ENCODE measurements around the gene ITPR3. TPM values are rescaled to one million over a fixed set of nuclear protein-coding genes. Genes with fewer than 3 reads are reported as not detected.
A peak's percentile ranks its signal among the peaks of the same experiment; 100 is the strongest.

Gene ITPR3
- total RNA-seq, 1 experiment from 2014 or later, result 143 TPM

- H3K9me3 Mint-ChIP-seq (ENCODE audit: low read depth, unreplicated experiment), result no peaks in the 10 kb centered on the region
- peaks cover 36% of the 10 kb centered on the region for H3K4me1 Mint-ChIP-seq (ENCODE audit: low read depth, unreplicated experiment)
- no peak overlapping the region for H3K4me3 Mint-ChIP-seq (ENCODE audit: low read depth, unreplicated experiment)
- TF ChIP-seq, protein P1, sequence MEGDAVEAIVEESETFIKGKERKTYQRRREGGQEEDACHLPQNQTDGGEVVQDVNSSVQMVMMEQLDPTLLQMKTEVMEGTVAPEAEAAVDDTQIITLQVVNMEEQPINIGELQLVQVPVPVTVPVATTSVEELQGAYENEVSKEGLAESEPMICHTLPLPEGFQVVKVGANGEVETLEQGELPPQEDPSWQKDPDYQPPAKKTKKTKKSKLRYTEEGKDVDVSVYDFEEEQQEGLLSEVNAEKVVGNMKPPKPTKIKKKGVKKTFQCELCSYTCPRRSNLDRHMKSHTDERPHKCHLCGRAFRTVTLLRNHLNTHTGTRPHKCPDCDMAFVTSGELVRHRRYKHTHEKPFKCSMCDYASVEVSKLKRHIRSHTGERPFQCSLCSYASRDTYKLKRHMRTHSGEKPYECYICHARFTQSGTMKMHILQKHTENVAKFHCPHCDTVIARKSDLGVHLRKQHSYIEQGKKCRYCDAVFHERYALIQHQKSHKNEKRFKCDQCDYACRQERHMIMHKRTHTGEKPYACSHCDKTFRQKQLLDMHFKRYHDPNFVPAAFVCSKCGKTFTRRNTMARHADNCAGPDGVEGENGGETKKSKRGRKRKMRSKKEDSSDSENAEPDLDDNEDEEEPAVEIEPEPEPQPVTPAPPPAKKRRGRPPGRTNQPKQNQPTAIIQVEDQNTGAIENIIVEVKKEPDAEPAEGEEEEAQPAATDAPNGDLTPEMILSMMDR (IDR thresholded peaks at IDR 0.05; ENCODE audit: unreplicated experiment), result no peak
- no peak for DNase-seq
- peaks cover 35% of the 10 kb centered on the region for H3K36me3 Mint-ChIP-seq (ENCODE audit: insufficient read depth, unreplicated experiment)
- no peak overlapping the region for H3K27ac Mint-ChIP-seq (ENCODE audit: unreplicated experiment)
- intact Hi-C loops (cut with micrococcal nuclease; ENCODE audit: unreplicated experiment), result no loop called here
- H3K27me3 Mint-ChIP-seq (ENCODE audit: unreplicated experiment), result no peaks in the 10 kb centered on the region
- BruUV-seq (replicated peaks), result no TSS peak
- CTCF ChIA-PET, result interaction anchor here (0.7 kb wide), 1 partner anchor 1149 kb away, joined by 5 read pairs; no protein-coding TSS in a partner anchor
Measured at GRCh38 chr6:33616913-33617312, 4.2 kb upstream of the ITPR3 start.

DNA sequence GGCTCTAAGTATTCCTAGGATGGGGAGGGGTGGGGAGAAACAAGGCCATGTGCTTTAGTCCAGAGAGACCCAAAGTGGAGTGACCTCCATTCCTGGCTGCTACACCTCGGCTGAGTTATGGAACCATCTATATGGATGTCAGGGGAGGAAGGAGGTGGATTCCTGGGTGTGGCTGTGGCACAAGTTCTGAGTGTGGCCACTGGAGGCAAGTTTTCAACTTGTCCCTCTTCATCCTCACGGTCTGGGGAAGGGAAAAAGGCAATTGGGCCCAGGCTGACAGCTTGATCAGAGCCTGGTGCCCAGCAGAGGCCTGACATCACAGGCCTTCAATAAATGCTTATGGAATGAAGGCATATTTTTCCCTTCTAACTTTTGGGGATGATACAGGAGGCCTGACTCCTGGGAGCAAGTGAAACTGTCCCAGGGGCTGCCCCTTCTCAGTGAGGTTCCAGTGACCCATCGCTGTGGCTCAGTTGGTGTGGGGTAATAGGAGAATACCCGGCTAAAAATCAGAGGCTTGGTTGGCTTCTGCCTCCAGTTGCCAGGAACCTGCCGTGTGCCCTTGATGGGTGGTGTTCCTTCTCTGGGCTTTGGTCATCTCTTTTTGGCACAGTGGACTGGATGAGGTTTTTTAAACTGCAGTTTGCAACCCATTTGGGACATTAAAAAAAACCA lies 1.8 kb upstream of the ITPR3 start:
- TF ChIP-seq, protein P1 (IDR thresholded peaks at IDR 0.05; ENCODE audit: unreplicated experiment), result no peak
- H3K4me1 Mint-ChIP-seq (ENCODE audit: low read depth, unreplicated experiment), result peaks cover 46% of the 10 kb centered on the region
- intact Hi-C loops (cut with micrococcal nuclease; ENCODE audit: unreplicated experiment), result no loop called here
- peak overlapping the region; percentile 89 for H3K4me3 Mint-ChIP-seq (ENCODE audit: low read depth, unreplicated experiment)
- peaks cover 56% of the 10 kb centered on the region for H3K36me3 Mint-ChIP-seq (ENCODE audit: insufficient read depth, unreplicated experiment)
- H3K27me3 Mint-ChIP-seq (ENCODE audit: unreplicated experiment), result no peaks in the 10 kb centered on the region
- BruUV-seq (replicated peaks), result no TSS peak
- H3K9me3 Mint-ChIP-seq (ENCODE audit: low read depth, unreplicated experiment), result no peaks in the 10 kb centered on the region
- no peak for DNase-seq
- CTCF ChIA-PET, result interaction anchor here (0.9 to 4.4 kb wide), 4 partner anchors 12 to 54 kb away, joined by 3 to 26 read pairs (median 10); no protein-coding TSS in a partner anchor
- peak overlapping the region; percentile 72 for H3K27ac Mint-ChIP-seq (ENCODE audit: unreplicated experiment)

DNA sequence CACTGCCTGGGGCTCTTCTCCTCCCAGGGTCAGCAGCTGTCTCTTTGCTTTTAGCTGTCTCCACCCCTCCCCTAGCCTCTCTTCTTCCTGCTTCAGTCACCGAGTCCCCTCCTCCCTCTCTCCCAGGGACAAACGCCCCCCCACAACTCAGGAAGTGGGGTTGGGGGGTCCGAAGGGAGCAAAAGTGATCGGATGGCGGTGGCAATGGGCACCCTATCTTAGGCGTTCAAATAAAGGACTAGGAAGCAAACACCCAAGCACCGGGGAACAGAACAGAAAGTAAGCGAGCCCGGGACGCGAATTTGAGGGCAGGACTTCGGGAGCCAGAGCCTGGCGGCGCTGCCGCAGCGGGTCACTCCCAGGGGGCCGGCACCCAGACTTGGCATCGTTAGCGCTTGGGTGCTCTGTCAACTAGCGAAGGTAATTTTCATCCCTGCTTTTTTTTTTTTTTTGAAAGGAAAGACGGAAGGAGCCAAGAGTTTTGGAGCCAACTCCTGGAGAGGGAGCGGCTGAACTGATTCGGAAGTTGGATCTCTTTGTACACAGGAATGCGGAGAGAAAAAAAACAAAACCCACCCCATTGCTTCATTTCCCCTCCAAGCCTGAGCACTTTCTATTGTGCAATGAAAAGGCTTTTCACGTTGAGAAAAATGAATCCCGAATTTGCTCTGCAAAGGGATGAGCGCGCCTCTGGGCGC lies 815 bp upstream of the ITPR3 start:
- peaks cover 54% of the 10 kb centered on the region for H3K4me1 Mint-ChIP-seq (ENCODE audit: low read depth, unreplicated experiment)
- H3K4me3 Mint-ChIP-seq (ENCODE audit: low read depth, unreplicated experiment), result peak overlapping the region; percentile 89
- H3K27me3 Mint-ChIP-seq (ENCODE audit: unreplicated experiment), result no peaks in the 10 kb centered on the region
- BruUV-seq (replicated peaks), result TSS peak; percentile 77
- H3K27ac Mint-ChIP-seq (ENCODE audit: unreplicated experiment), result peak overlapping the region; percentile 72
- CTCF ChIA-PET, result interaction anchor here (0.7 to 4.4 kb wide), 6 partner anchors 9 to 1372 kb away, joined by 4 to 26 read pairs (median 8); no protein-coding TSS in a partner anchor
- intact Hi-C loops (cut with micrococcal nuclease; ENCODE audit: unreplicated experiment), result no loop called here
- TF ChIP-seq, protein P1 (IDR thresholded peaks at IDR 0.05; ENCODE audit: unreplicated experiment), result no peak
- peak; percentile 70 for DNase-seq
- no peaks in the 10 kb centered on the region for H3K9me3 Mint-ChIP-seq (ENCODE audit: low read depth, unreplicated experiment)
- peaks cover 66% of the 10 kb centered on the region for H3K36me3 Mint-ChIP-seq (ENCODE audit: insufficient read depth, unreplicated experiment)

DNA sequence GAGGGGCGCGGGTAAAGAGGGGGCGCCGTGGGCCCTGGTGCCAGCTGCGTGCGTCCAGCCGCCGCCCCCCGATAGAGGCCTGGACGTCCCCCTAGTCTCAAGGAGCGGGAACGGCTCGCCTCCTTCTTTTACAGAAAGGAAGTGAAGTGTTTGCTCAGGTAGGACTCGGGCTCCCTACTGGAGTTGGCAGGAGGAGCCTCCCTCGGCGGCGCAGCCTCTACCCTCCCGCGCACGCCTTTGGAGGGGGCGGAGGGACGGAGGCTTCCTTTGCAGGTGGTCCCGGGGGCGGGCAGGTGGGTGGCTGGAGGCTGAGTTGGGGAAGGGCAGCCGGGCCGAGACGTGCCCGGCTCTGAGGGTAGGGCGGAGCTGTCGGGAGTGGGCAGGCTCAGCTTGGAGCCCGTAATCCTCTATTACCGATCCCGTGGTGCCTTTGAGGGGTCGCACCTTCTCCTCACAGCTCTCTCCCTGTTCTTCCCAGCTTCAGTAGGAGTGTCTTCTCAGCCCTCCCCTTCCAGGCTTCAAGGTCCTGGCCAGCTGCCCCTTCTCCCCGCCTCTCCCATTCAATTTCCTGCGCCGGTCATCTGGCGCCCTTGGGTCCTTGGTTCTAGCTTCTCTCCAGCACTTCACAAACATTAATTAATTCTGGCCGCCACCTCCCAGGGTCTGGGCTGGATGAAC lies 728 bp downstream of the ITPR3 start:
- Mint-ChIP-seq H3K27me3 (ENCODE audit: unreplicated experiment) (no peaks in the 10 kb centered on the region), H3K4me3 (ENCODE audit: low read depth, unreplicated experiment) (peak overlapping the region; percentile 89), H3K4me1 (ENCODE audit: low read depth, unreplicated experiment) (peaks cover 54% of the 10 kb centered on the region), H3K27ac (ENCODE audit: unreplicated experiment) (peak overlapping the region; percentile 50), H3K9me3 (ENCODE audit: low read depth, unreplicated experiment) (no peaks in the 10 kb centered on the region), H3K36me3 (ENCODE audit: insufficient read depth, unreplicated experiment) (peaks cover 68% of the 10 kb centered on the region)
- TF ChIP-seq, protein P1 (IDR thresholded peaks at IDR 0.05; ENCODE audit: unreplicated experiment), result no peak
- intact Hi-C loops (cut with micrococcal nuclease; ENCODE audit: unreplicated experiment), result no loop called here
- CTCF ChIA-PET, result interaction anchor here (0.5 to 4.4 kb wide), 11 partner anchors 11 to 1574 kb away, joined by 3 to 26 read pairs (median 5); partner anchors contain the start of gene BAK1
- DNase-seq, result peak; percentile 63
- BruUV-seq (replicated peaks), result no TSS peak
